MCF 10A (cell line): ENCODE data around the gene GRIK5. TPM values are rescaled to one million over a fixed set of nuclear protein-coding genes. Genes with fewer than 3 reads are reported as not detected.
"Not testable (repeated sequence)": the region's sequence is repeated elsewhere in the genome, so short reads cannot be mapped to it uniquely, and the experiment has no call there.

Experiments
- BruUV-seq: library from RNA; stranded (reverse); fragments of 400-500 nt; replicated peaks from 2 replicates; lab custom pipeline; 2021; lab: Mats Ljungman, UMichigan
- CTCF ChIA-PET: fragments of 300-600 bp; sonication (Branson Sonifier 250); formaldehyde crosslinking; extraction: SDS; loops from one replicate; lab custom pipeline; 2021; ENCODE audit warnings: antibody characterized with exemption, inconsistent platforms; lab: Yijun Ruan, JAX
- POLR2A ChIA-PET: fragments of 300-600, 350-650 bp; sonication (Branson Sonifier 250); formaldehyde crosslinking; extraction: SDS; loops from one replicate; lab custom pipeline; 2020; ENCODE audit warnings: antibody characterized with exemption, inconsistent platforms; lab: Yijun Ruan, JAX
- DNase-seq: peaks from one replicate; pipeline ENCODE4 v3.0.0-alpha.2; 2018; ENCODE audit not compliant: unreplicated experiment
- H3K27ac Mint-ChIP-seq: one replicate; pipeline ENCODE4 v1.8.0; 2022; ENCODE audit warnings: mild to moderate bottlenecking, low read depth, mixed read lengths; ENCODE audit not compliant: unreplicated experiment
- H3K27me3 Mint-ChIP-seq: one replicate; pipeline ENCODE4 v1.8.0; 2022; ENCODE audit warnings: mixed read lengths; ENCODE audit not compliant: insufficient read depth, unreplicated experiment
- H3K36me3 Mint-ChIP-seq: one replicate; pipeline ENCODE4 v1.8.0; 2022; ENCODE audit warnings: mild to moderate bottlenecking, moderate library complexity, mixed read lengths; ENCODE audit not compliant: insufficient read depth, unreplicated experiment
- H3K4me1 Mint-ChIP-seq: one replicate; pipeline ENCODE4 v1.8.0; 2022; ENCODE audit warnings: mixed read lengths; ENCODE audit not compliant: insufficient read depth, unreplicated experiment
- H3K4me3 Mint-ChIP-seq: one replicate; pipeline ENCODE4 v1.8.0; 2022; ENCODE audit warnings: mild to moderate bottlenecking, moderate library complexity, mixed read lengths; ENCODE audit not compliant: unreplicated experiment
- H3K9me3 Mint-ChIP-seq: one replicate; pipeline ENCODE4 v1.8.0; 2022; ENCODE audit warnings: mixed read lengths; ENCODE audit not compliant: unreplicated experiment
- intact Hi-C: fragments of 100-400 bp; cut with micrococcal nuclease; formaldehyde crosslinking; loops from 2 replicates; pipeline ENCODE4 v1.14.1; 2022
- total RNA-seq: library from RNA; stranded (reverse); gene quantifications from 2 replicates; pipeline ENCODE4 v1.2.3, GENCODE V29; 2022
- TF ChIP-seq, protein P1 (sequence below): fragments of 200-600 bp; IDR thresholded peaks from one replicate; pipeline ENCODE4 v1.8.0; 2022; ENCODE audit warnings: antibody characterized with exemption, mild to moderate bottlenecking; ENCODE audit not compliant: unreplicated experiment

Gene GRIK5
- total RNA-seq, 1 experiment from 2014 or later: 1.8 TPM

DNA sequence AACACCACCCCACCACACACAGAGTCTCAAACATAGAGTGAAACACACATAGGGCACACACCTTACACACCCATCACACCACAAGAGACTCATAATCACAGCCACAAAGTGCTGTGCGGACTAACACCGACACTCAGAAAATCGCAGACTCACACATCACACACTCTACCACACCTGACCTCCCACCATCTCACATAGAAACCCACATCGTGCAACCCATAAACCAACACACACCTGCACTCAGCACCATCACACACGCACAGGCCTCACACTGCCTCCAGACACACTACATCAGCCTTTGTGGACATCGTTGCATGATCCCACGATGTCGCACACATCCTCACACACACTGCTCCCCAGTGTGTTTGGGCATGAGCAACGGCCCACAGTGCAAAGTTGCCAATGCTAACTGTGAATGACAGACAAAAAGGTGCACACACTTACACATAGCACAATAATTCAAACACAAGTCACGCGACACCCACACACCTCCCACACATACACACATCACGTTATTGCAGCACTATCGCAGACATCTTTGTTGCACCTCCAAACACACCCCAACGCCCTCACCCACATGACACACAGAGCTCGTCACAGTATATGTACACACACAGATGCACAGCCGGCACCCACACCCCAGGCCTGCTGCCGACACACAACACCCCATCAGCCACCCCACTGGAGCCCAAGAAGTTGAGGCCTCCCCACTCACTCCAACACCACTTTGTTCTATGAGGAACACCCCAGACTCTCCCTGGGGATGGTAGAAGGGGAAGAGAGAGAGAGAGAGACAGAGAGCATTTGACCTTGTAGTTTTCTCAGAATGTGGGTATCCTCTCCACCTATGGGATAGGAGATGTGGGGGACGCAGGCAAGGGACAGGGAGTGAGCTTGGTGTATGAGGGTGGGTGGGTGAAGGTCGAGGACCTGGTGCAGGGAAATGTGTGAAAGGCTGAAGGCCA, 74.7 kb downstream of the GRIK5 start:
- Mint-ChIP-seq H3K27ac (no peak overlapping the region), H3K4me3 (no peak overlapping the region), H3K4me1 (peaks cover 6% of the 10 kb centered on the region), H3K9me3 (no peaks in the 10 kb centered on the region), H3K36me3 (no peaks in the 10 kb centered on the region), H3K27me3 (peaks cover 73% of the 10 kb centered on the region)
- intact Hi-C loops: loop anchor here (5.0 kb wide), 1 partner anchor 37 kb away; no protein-coding TSS in a partner anchor
- TF ChIP-seq, protein P1, sequence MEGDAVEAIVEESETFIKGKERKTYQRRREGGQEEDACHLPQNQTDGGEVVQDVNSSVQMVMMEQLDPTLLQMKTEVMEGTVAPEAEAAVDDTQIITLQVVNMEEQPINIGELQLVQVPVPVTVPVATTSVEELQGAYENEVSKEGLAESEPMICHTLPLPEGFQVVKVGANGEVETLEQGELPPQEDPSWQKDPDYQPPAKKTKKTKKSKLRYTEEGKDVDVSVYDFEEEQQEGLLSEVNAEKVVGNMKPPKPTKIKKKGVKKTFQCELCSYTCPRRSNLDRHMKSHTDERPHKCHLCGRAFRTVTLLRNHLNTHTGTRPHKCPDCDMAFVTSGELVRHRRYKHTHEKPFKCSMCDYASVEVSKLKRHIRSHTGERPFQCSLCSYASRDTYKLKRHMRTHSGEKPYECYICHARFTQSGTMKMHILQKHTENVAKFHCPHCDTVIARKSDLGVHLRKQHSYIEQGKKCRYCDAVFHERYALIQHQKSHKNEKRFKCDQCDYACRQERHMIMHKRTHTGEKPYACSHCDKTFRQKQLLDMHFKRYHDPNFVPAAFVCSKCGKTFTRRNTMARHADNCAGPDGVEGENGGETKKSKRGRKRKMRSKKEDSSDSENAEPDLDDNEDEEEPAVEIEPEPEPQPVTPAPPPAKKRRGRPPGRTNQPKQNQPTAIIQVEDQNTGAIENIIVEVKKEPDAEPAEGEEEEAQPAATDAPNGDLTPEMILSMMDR: no peak
- ChIA-PET POLR2A (no interaction called here), CTCF (no interaction called here)
- BruUV-seq: no TSS peak
- no peak for DNase-seq

DNA sequence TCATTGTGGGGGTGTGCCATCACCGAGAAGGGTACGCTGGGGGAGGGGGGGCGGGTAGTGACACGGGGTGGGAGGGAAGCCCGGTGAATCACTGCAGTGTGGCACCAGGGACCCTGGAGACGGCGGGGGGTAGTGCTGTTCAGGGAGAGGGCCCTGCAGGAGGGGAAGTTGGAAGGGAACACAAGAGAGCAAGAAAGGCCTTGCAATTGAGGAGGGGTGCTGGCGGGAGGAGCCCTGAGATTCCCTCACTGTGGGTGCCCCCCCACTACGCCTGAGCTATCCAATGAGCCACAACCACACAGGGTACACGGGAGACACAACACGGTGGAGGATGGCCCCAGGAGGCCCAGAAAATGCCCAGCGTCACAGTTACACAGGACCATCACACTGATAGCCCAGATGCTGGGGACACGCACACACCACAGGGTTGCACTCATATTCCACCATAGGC, 75.5 kb downstream of the GRIK5 start:
- ChIA-PET CTCF (no interaction called here), POLR2A (no interaction called here)
- H3K9me3 Mint-ChIP-seq: no peaks in the 10 kb centered on the region
- H3K36me3 Mint-ChIP-seq: no peaks in the 10 kb centered on the region
- peaks cover 66% of the 10 kb centered on the region for H3K27me3 Mint-ChIP-seq
- intact Hi-C loops: no loop called here
- peaks cover 5% of the 10 kb centered on the region for H3K4me1 Mint-ChIP-seq
- no peak overlapping the region for H3K4me3 Mint-ChIP-seq
- TF ChIP-seq, protein P1: no peak
- BruUV-seq: no TSS peak
- no peak for DNase-seq
- H3K27ac Mint-ChIP-seq: no peak overlapping the region

DNA sequence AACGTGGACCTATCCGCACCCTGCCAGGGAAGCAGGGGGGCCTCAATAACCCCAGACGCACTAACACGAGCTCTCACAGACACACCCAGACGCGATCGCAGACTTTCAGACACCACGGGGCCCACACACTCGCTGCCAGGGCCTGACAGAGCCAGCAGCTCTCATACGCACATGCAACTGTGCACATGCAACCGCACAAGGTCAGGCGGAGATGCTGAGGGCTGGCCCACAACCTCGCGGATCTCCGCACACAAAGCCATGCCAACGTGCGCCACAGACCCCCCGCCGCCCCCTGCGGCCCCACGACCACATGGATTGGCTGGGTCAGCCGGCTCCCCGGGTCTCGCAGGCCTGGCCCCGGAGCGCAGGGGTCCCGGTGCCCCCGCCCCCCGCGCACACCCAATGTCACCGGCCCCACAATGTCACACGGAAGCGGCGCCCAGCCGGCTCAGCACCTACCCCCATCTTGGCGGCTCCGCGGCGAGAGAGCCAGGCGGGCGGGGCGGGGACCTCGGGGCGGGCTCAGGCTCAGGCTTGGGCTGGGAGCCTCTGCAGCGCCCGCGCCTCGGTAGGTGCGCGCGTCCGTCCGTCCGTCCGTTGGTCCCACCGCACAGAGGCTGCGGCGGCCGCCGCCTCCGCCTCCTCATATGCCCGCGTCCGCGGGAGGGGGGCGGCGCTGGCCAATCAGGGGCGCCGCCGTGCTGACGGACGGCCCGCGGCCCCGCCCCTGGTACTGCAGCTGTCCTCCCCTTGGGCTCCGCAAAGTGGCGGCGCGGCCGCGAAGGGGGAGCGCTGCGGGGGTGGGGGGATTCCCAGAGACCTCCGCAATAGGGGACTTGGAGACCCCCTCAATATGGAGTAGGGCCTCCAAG, 76.2 kb downstream of the GRIK5 start, which contains the start of gene ATP1A3:
ATP1A3 (minus strand) TSS at position 619 of the 872 bp plus-strand sequence; CDS start at position 465, 154 bp downstream.
- no peak within 1 kb of the TSS for H3K4me3 Mint-ChIP-seq
- no peak for DNase-seq
- H3K9me3 Mint-ChIP-seq: no peaks in the 10 kb centered on the region
- H3K27ac Mint-ChIP-seq: no peak within 1 kb of the TSS
- H3K27me3 Mint-ChIP-seq: peaks cover 59% of the 10 kb centered on the region
- ChIA-PET CTCF (no interaction called here), POLR2A (no interaction called here)
- intact Hi-C loops: no loop called here
- no peaks in the 10 kb centered on the region for H3K36me3 Mint-ChIP-seq
- BruUV-seq: no TSS peak
- no peaks in the 10 kb centered on the region for H3K4me1 Mint-ChIP-seq
- TF ChIP-seq, protein P1: no peak

DNA sequence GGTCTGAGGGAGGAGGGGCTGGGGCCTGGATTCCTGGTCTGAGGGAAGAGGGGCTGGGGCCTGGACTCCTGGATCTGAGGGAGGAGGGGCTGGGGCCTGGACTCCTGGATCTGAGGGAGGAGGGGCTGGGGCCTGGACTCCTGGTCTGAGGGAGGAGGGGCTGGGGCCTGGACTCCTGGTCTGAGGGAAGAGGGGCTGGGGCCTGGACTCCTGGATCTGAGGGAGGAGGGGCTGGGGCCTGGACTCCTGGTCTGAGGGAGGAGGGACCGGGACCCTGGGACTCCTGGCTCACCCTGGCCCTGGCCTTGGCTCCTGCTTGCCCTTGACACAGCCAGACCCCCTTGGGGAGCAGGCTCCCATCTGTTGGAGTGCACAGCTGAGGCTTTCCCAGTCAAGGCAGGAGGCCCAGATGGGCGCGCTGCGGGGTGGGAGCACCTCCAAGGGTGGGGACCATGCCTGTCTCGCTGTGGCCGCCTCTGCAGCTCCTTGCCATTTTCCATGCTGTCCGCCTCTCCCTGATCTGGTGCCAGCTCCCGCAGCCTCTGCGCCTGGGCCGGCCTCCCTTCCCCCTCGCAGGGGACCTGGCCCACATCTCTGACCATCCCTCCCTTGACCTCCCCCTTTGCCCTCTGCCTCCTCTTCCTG, 78.0 kb downstream of the GRIK5 start:
- H3K36me3 Mint-ChIP-seq, H3K9me3 Mint-ChIP-seq, intact Hi-C loops, BruUV-seq, H3K4me1 Mint-ChIP-seq, CTCF ChIA-PET, H3K27ac Mint-ChIP-seq, DNase-seq, H3K4me3 Mint-ChIP-seq: not testable (repeated sequence)
- H3K27me3 Mint-ChIP-seq: peaks cover 46% of the 10 kb centered on the region
- POLR2A ChIA-PET: interaction anchor here (0.6 kb wide), 1 partner anchor 8 kb away, joined by 3 read pairs; no protein-coding TSS in a partner anchor
